Measurements from ENCODE around the gene ARHGAP15.
A peak's percentile ranks its signal among the peaks of the same experiment; 100 is the strongest.

The ARHGAP15 gene

GRCh38 chr2:143175438-143175837 is 46.2 kb downstream of the ARHGAP15 start:
- Mint-ChIP-seq H3K4me3 (peak overlapping the region; percentile 38), H3K4me1 (ENCODE audit: low read depth) (peaks cover 73% of the 10 kb centered on the region), H3K27ac (peak overlapping the region; percentile 84), H3K27me3 (no peaks in the 10 kb centered on the region), H3K9me3 (ENCODE audit: low read depth) (peaks cover 4% of the 10 kb centered on the region), H3K36me3 (peaks cover 21% of the 10 kb centered on the region)

DNA sequence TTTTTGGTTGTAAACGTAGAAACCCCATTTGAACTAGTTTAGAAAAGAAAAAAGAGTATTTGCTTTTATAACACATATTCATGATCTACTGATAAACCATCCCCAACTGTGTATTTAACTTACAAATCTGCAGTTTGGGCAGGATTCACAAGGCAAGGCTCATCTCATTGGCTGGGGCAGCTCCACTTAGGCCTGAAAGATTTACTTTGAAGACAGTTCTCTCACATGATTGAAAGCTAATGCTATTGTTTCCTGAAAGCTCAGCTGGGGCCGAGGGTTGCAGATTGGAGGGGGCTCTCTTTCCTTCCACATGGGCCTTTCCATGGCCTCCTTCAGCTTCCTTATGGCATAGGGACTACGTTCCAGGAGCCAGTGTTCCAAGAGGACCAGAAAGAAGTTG is 47.4 kb downstream of the ARHGAP15 start:
- peaks cover 16% of the 10 kb centered on the region for H3K36me3 Mint-ChIP-seq
- H3K27me3 Mint-ChIP-seq: no peaks in the 10 kb centered on the region
- peaks cover 4% of the 10 kb centered on the region for H3K9me3 Mint-ChIP-seq (ENCODE audit: low read depth)
- H3K4me1 Mint-ChIP-seq (ENCODE audit: low read depth): peaks cover 66% of the 10 kb centered on the region
- peak overlapping the region; percentile 79 for H3K4me3 Mint-ChIP-seq
- peak overlapping the region; percentile 94 for H3K27ac Mint-ChIP-seq

GRCh38 chr2:143177096-143177786 is 48.0 kb downstream of the ARHGAP15 start:
- peak overlapping the region; percentile 79 for H3K4me3 Mint-ChIP-seq
- peak overlapping the region; percentile 94 for H3K27ac Mint-ChIP-seq
- H3K36me3 Mint-ChIP-seq: peaks cover 15% of the 10 kb centered on the region
- no peaks in the 10 kb centered on the region for H3K27me3 Mint-ChIP-seq
- peaks cover 4% of the 10 kb centered on the region for H3K9me3 Mint-ChIP-seq (ENCODE audit: low read depth)
- peaks cover 67% of the 10 kb centered on the region for H3K4me1 Mint-ChIP-seq (ENCODE audit: low read depth)

GRCh38 chr2:143181494-143181893 is 52.3 kb downstream of the ARHGAP15 start:
- H3K9me3 Mint-ChIP-seq (ENCODE audit: low read depth): peaks cover 4% of the 10 kb centered on the region
- H3K27ac Mint-ChIP-seq: no peak overlapping the region
- no peaks in the 10 kb centered on the region for H3K27me3 Mint-ChIP-seq
- peaks cover 71% of the 10 kb centered on the region for H3K4me1 Mint-ChIP-seq (ENCODE audit: low read depth)
- no peak overlapping the region for H3K4me3 Mint-ChIP-seq
- H3K36me3 Mint-ChIP-seq: peaks cover 17% of the 10 kb centered on the region

DNA sequence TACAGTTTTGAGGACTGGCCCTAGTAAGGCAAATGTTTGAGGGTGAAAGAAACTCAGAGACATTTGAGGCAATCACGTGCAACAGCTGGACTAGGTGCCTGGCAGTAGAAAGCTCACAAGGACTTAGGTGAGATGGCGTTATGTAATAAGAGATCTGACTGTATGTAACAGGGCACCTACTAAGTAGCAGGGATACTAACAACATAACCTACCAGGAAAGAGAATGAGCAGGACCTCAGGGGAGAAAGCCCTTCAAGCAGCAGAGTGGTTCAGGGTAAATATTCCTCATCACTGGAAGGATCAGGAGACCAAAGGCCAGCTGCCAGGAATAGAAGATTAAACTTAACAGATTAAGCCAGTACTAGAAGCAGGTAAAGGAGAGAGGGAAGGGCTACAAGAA is 53.4 kb downstream of the ARHGAP15 start:
- Mint-ChIP-seq H3K4me1 (ENCODE audit: low read depth) (peaks cover 70% of the 10 kb centered on the region), H3K27ac (peak overlapping the region; percentile 67), H3K9me3 (ENCODE audit: low read depth) (peaks cover 4% of the 10 kb centered on the region), H3K27me3 (no peaks in the 10 kb centered on the region), H3K36me3 (peaks cover 19% of the 10 kb centered on the region), H3K4me3 (no peak overlapping the region)

- Mint-ChIP-seq H3K4me3 (no peak overlapping the region), H3K36me3 (peaks cover 19% of the 10 kb centered on the region)
Measured at GRCh38 chr2:143183804-143184463, 54.7 kb downstream of the ARHGAP15 start.

DNA sequence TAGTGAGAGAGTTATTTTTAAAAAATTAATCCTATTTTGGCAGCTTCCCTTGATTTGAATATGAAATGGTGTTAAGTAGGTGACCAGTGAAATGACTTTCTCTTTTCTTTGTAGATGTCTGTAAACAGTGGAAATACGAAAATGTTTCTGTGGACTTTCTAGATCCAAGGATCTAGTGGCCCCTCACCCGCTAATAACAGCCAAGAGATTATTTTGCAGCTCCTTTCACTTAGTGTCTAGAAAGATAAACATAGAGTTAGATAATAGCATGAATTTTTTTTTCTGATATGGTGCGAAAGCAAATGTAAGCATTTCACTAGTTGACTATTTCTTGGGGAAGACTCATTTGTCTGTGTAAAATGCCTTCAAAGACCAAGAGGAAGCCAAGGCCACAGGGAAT is 57.7 kb downstream of the ARHGAP15 start:
- H3K36me3 Mint-ChIP-seq: peaks cover 29% of the 10 kb centered on the region
- no peaks in the 10 kb centered on the region for H3K27me3 Mint-ChIP-seq
- H3K27ac Mint-ChIP-seq: no peak overlapping the region
- no peaks in the 10 kb centered on the region for H3K9me3 Mint-ChIP-seq (ENCODE audit: low read depth)
- H3K4me3 Mint-ChIP-seq: no peak overlapping the region
- peaks cover 69% of the 10 kb centered on the region for H3K4me1 Mint-ChIP-seq (ENCODE audit: low read depth)

More at GRCh38 chr2:143183804-143184463, 54.7 kb downstream of the ARHGAP15 start:
- Mint-ChIP-seq H3K4me1 (ENCODE audit: low read depth) (peaks cover 70% of the 10 kb centered on the region), H3K27ac (no peak overlapping the region), H3K9me3 (ENCODE audit: low read depth) (peaks cover 4% of the 10 kb centered on the region), H3K27me3 (no peaks in the 10 kb centered on the region)

GRCh38 chr2:143190431-143190830 is 61.2 kb downstream of the ARHGAP15 start:
- Mint-ChIP-seq H3K4me1 (ENCODE audit: low read depth) (peaks cover 69% of the 10 kb centered on the region), H3K36me3 (peaks cover 25% of the 10 kb centered on the region), H3K4me3 (no peak overlapping the region), H3K27ac (no peak overlapping the region), H3K9me3 (ENCODE audit: low read depth) (no peaks in the 10 kb centered on the region), H3K27me3 (no peaks in the 10 kb centered on the region)

DNA sequence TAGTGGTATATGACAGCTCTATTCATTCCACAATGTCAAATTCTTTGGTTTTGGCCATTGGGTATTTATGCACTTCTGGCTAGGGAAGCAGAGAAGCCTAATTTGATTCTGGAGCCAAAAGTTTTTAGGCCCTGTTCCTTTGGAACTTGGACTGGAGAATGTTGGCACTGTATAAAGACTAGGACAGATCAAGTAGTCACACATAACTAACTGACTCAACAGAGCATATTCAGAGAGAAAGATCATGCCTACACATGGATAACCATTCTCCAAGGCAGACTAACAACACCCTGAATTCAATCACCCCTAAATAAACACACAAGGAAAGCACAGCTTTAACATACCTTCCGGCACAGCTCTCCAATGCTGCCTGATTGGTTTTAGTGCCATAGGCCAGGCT is 62.9 kb downstream of the ARHGAP15 start:
- Mint-ChIP-seq H3K9me3 (ENCODE audit: low read depth) (no peaks in the 10 kb centered on the region), H3K36me3 (peaks cover 22% of the 10 kb centered on the region), H3K27ac (no peak overlapping the region), H3K4me3 (no peak overlapping the region), H3K4me1 (ENCODE audit: low read depth) (peaks cover 63% of the 10 kb centered on the region), H3K27me3 (no peaks in the 10 kb centered on the region)

GRCh38 chr2:143192716-143193115 is 63.5 kb downstream of the ARHGAP15 start:
- Mint-ChIP-seq H3K9me3 (ENCODE audit: low read depth) (no peaks in the 10 kb centered on the region), H3K27ac (peak overlapping the region; percentile 5), H3K4me3 (no peak overlapping the region), H3K4me1 (ENCODE audit: low read depth) (peaks cover 59% of the 10 kb centered on the region), H3K27me3 (no peaks in the 10 kb centered on the region), H3K36me3 (peaks cover 22% of the 10 kb centered on the region)

DNA sequence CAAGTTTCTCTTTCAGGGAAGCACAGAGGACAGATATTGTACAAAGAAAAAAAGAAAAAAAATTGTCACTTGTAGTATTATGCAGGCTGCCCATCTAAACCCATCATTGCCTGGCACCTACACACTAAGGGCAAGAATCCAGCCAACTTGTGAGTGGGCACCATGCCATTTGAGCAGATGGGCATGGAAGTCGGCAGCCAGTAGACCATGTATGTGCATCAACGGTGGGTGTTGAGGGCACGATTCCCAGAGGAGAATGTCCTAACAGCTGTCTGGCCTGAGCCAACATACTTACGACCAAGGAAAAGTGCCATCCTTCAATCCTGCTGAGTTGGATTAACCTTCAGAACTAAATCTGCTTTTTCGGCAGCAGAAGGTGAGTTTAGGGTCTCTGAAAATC is 63.9 kb downstream of the ARHGAP15 start:
- Mint-ChIP-seq H3K4me3 (no peak overlapping the region), H3K9me3 (ENCODE audit: low read depth) (no peaks in the 10 kb centered on the region), H3K27me3 (no peaks in the 10 kb centered on the region), H3K4me1 (ENCODE audit: low read depth) (peaks cover 57% of the 10 kb centered on the region), H3K27ac (no peak overlapping the region), H3K36me3 (peaks cover 22% of the 10 kb centered on the region)

GRCh38 chr2:143195511-143195910 is 66.3 kb downstream of the ARHGAP15 start:
- Mint-ChIP-seq H3K27me3 (no peaks in the 10 kb centered on the region), H3K27ac (peak overlapping the region; percentile 37), H3K4me1 (ENCODE audit: low read depth) (peaks cover 55% of the 10 kb centered on the region), H3K4me3 (no peak overlapping the region), H3K9me3 (ENCODE audit: low read depth) (no peaks in the 10 kb centered on the region), H3K36me3 (peaks cover 11% of the 10 kb centered on the region)

GRCh38 chr2:143204062-143204461 is 74.8 kb downstream of the ARHGAP15 start:
- peaks cover 3% of the 10 kb centered on the region for H3K9me3 Mint-ChIP-seq (ENCODE audit: low read depth)
- no peaks in the 10 kb centered on the region for H3K27me3 Mint-ChIP-seq
- peaks cover 43% of the 10 kb centered on the region for H3K36me3 Mint-ChIP-seq
- H3K4me1 Mint-ChIP-seq (ENCODE audit: low read depth): peaks cover 65% of the 10 kb centered on the region
- H3K4me3 Mint-ChIP-seq: no peak overlapping the region
- peak overlapping the region; percentile 83 for H3K27ac Mint-ChIP-seq

- Mint-ChIP-seq H3K4me3 (no peak overlapping the region), H3K27me3 (no peaks in the 10 kb centered on the region), H3K4me1 (ENCODE audit: low read depth) (peaks cover 65% of the 10 kb centered on the region), H3K27ac (peak overlapping the region; percentile 76), H3K36me3 (peaks cover 52% of the 10 kb centered on the region), H3K9me3 (ENCODE audit: low read depth) (peaks cover 3% of the 10 kb centered on the region)
Measured at GRCh38 chr2:143205106-143205764, 76.0 kb downstream of the ARHGAP15 start.
